Right renal cortex interstitium (tissue), 3 donors: ENCODE data around the gene FAM185A. TPM values are rescaled to one million over a fixed set of nuclear protein-coding genes. Genes with fewer than 3 reads are reported as not detected.

Experiments
- polyA plus RNA-seq, 3 donors: library from polyadenylated mRNA; unstranded; fragments of 120-200 nt; gene quantifications; one replicate each; pipeline ENCODE4 v1.2.1, GENCODE V29; 2013; ENCODE audit not compliant: insufficient read length in 3 of 3

FAM185A gene
- polyA plus RNA-seq, 3 donors, result 9.9 to 12.2 (median 12.1) TPM

Other genes starting within 250 kb of the FAM185A start
- gene RASA4B, start 231.2 kb upstream of the FAM185A start, polyA plus RNA-seq, result 10 to 100 TPM in 1 of 3 donors, 1 to 10 TPM in 2; 5.4 to 11.7 (median 6.6) TPM
- gene UPK3BL2, start 205.3 kb upstream of the FAM185A start, polyA plus RNA-seq, result 1 to 10 TPM; 4.4 to 5.0 (median 4.4) TPM
- 1 to 10 TPM in 2 of 3 donors, under 1 TPM in 1; 0.58 to 1.9 (median 1.1) TPM for gene SPDYE2, start 197.8 kb upstream of the FAM185A start, polyA plus RNA-seq
- gene POLR2J3, start 176.4 kb upstream of the FAM185A start, polyA plus RNA-seq, result 10 to 100 TPM; 63.2 to 98.1 (median 98.0) TPM
- gene RASA4, start 132.2 kb upstream of the FAM185A start, polyA plus RNA-seq, result 10 to 100 TPM; 23.2 to 29.2 (median 25.9) TPM
- 10 to 100 TPM in 1 of 3 donors, 1 to 10 TPM in 2; 5.8 to 11.4 (median 9.9) TPM for gene UPK3BL1, start 106.2 kb upstream of the FAM185A start, polyA plus RNA-seq
- 1 to 10 TPM in 1 of 3 donors, under 1 TPM in 2; 0.58 to 1.4 (median 0.76) TPM for gene SPDYE2B, start 98.7 kb upstream of the FAM185A start, polyA plus RNA-seq
- 1 to 10 TPM in 2 of 3 donors, under 1 TPM in 1; 0.97 to 2.7 (median 1.1) TPM for gene POLR2J2, start 77.3 kb upstream of the FAM185A start, polyA plus RNA-seq
- 10 to 100 TPM; 79.7 to 92.7 (median 86.7) TPM for gene LRRC17, start 164.0 kb downstream of the FAM185A start, polyA plus RNA-seq